Natural killer cell (primary cell): ENCODE data around the gene OTX2. TPM values are rescaled to one million over a fixed set of nuclear protein-coding genes. Genes with fewer than 3 reads are reported as not detected.

Source experiments
- ATAC-seq, 3 donors: fragments of 150-1000 bp in 2 of 3; fragments of 200-7000 bp in 1 of 3; cut with Tn5 transposase; 1 replicate in 1 of 3; 2 replicates in 2 of 3; pipeline ENCODE4 v1.10.0; 2021; ENCODE audit warnings: mild to moderate bottlenecking in 2 of 3, moderate library complexity in 2 of 3
- DNase-seq, 2 donors: peaks; one replicate each; pipeline versions ENCODE4 v3.0.0 to v3.0.0-alpha.2; 2013 to 2021; ENCODE audit warnings: mixed read lengths in 1 of 2
- H3K27ac ChIP-seq: one replicate; pipeline ENCODE4 v1.5.1; 2013; ENCODE audit warnings: mild to moderate bottlenecking, low read length
- H3K27me3 ChIP-seq: one replicate; pipeline ENCODE4 v1.6.1; 2013; ENCODE audit warnings: low read length; ENCODE audit not compliant: control insufficient read depth, insufficient read depth
- H3K36me3 ChIP-seq: one replicate; pipeline ENCODE4 v1.6.1; 2013; ENCODE audit warnings: low read length; ENCODE audit not compliant: control insufficient read depth, insufficient read depth
- H3K4me1 ChIP-seq: one replicate; pipeline ENCODE4 v1.6.1; 2013; ENCODE audit warnings: low read length; ENCODE audit not compliant: control insufficient read depth, insufficient read depth
- H3K4me3 ChIP-seq: one replicate; pipeline ENCODE4 v1.5.1; 2013; ENCODE audit warnings: low read length
- H3K9me3 ChIP-seq: one replicate; pipeline ENCODE4 v1.6.1; 2013; ENCODE audit warnings: low read length; ENCODE audit not compliant: control insufficient read depth, insufficient read depth
- H3K27ac Mint-ChIP-seq, 2 donors: one replicate each; pipeline ENCODE4 v1.8.0; 2022; ENCODE audit warnings: mild to moderate bottlenecking in 2 of 2, mixed read lengths in 2 of 2, moderate library complexity in 1 of 2
- H3K27me3 Mint-ChIP-seq, 2 donors: one replicate each; pipeline ENCODE4 v1.8.0; 2022; ENCODE audit warnings: low read depth in 2 of 2, mixed read lengths in 2 of 2
- H3K36me3 Mint-ChIP-seq: one replicate; pipeline ENCODE4 v1.8.0; 2022; ENCODE audit warnings: mixed read lengths
- H3K4me1 Mint-ChIP-seq, 2 donors: one replicate each; pipeline ENCODE4 v1.8.0; 2022; ENCODE audit warnings: mixed read lengths in 2 of 2
- H3K4me3 Mint-ChIP-seq: one replicate; pipeline ENCODE4 v1.8.0; 2022; ENCODE audit warnings: mild to moderate bottlenecking, moderate library complexity, mixed read lengths
- H3K9me3 Mint-ChIP-seq, 2 donors: one replicate each; pipeline ENCODE4 v1.8.0; 2022; ENCODE audit warnings: mixed read lengths in 2 of 2
- WGBS: methylation state at CpG from one replicate; pipeline ENCODE4 v1.1.7; 2013; ENCODE audit warnings: missing lambda C conversion rate; ENCODE audit not compliant: insufficient coverage; 5-methylcytosine and 5-hydroxymethylcytosine counted together
- intact Hi-C: fragments of 100-400 bp; cut with micrococcal nuclease; formaldehyde crosslinking; loops from one replicate; pipeline ENCODE4 v1.14.2; 2022
- total RNA-seq, 4 donors: library from RNA; stranded (reverse); fragments of 120-200 nt in 1 of 4; gene quantifications; one replicate each; pipeline versions ENCODE4 v1.2.3 to v1.2.4, GENCODE V29; 2013 to 2022
- TF ChIP-seq, protein P1 (sequence below): fragments of 200-600 bp; IDR thresholded peaks from one replicate; pipeline ENCODE4 v1.8.0; 2022; ENCODE audit warnings: antibody characterized with exemption

The OTX2 gene
- total RNA-seq, 3 donors from 2014 or later (not counting 1 experiment from before 2014, with no cell fraction given) = not detected

DNA sequence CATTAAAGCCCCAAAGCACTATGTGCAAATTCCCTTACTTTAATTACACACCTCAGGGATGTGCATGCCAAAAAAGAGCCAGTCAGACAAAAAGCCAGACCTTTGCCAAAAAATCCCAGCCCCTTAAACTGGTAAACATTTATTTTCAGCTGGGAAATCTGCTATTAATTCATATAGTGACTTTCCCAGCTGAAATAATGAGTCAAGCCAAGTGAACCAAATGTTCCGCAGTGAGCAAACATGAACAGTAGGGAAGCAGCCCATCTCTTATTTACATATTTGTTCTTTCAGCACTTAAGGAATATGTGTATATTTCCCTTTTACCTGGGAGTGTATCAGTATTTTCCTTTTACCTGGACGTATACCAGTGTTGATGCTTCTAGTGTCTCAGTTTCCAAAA is 44.0 kb upstream of the OTX2 start:
- peaks cover 22 to 24% of the 10 kb centered on the region in 2 donors for H3K27me3 Mint-ChIP-seq
- no peaks in the 10 kb centered on the region for H3K36me3 Mint-ChIP-seq
- no peaks in the 10 kb centered on the region for H3K36me3 ChIP-seq
- H3K9me3 Mint-ChIP-seq = peaks cover 4 to 15% of the 10 kb centered on the region in 2 donors
- DNase-seq (no peak), ATAC-seq (no peak)
- no peak overlapping the region for H3K27ac ChIP-seq
- H3K4me3 ChIP-seq = no peak overlapping the region
- intact Hi-C loops = no loop called here
- TF ChIP-seq, protein P1, sequence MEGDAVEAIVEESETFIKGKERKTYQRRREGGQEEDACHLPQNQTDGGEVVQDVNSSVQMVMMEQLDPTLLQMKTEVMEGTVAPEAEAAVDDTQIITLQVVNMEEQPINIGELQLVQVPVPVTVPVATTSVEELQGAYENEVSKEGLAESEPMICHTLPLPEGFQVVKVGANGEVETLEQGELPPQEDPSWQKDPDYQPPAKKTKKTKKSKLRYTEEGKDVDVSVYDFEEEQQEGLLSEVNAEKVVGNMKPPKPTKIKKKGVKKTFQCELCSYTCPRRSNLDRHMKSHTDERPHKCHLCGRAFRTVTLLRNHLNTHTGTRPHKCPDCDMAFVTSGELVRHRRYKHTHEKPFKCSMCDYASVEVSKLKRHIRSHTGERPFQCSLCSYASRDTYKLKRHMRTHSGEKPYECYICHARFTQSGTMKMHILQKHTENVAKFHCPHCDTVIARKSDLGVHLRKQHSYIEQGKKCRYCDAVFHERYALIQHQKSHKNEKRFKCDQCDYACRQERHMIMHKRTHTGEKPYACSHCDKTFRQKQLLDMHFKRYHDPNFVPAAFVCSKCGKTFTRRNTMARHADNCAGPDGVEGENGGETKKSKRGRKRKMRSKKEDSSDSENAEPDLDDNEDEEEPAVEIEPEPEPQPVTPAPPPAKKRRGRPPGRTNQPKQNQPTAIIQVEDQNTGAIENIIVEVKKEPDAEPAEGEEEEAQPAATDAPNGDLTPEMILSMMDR = no peak
- no peaks in the 10 kb centered on the region for H3K4me1 Mint-ChIP-seq
- H3K4me3 Mint-ChIP-seq = no peak overlapping the region
- no peaks in the 10 kb centered on the region for H3K9me3 ChIP-seq
- H3K4me1 ChIP-seq = no peaks in the 10 kb centered on the region
- peaks cover 5% of the 10 kb centered on the region for H3K27me3 ChIP-seq
- no CpG with 5 or more reads among the region's 2 CpGs for whole genome bisulfite sequencing
- no peak overlapping the region for H3K27ac Mint-ChIP-seq

DNA sequence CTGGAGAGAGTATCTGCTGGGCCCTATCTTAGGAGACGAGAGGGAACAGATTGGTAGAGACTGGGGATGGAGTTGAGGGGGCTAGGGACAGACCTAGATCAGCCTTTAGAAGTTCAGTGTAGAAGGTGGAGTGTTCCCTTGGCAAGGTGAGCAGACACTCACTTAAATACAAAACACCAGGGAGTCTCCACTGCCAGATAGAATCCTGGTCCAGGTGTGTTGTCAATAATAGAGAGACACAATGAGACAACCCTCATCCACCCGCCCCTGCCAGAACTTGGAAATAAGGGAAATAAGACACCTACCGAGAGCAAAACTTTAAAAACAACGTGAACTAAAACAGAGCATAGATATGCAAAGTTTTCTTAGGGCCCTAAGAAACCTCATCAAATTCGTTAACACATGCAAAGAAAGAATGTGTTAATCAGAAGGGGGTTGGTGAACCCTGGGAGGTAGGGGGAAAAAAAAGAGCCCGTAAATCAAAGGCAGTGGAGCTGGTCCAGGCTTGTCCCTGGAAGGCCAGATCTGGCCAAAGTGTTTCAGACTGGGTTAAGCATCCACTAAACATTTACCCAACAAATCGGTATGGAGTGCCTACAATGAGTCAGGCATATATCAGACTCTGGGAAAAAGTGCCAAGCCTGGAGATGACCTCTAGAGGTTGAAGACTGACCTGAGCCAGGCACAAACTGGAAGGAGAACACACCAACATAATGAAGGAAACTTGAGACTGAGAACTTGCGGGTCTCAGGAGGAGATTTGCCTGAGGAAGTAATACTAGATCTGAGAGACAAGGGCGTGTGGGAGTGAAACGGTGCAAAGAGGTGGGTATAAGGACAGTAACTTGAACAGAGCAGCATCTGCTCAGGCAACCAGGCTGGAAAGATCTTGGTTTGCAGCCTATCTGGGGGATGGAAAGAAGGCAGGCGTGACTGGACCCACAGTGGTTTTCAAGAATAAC is 37.0 kb upstream of the OTX2 start:
- Mint-ChIP-seq H3K27ac (no peak overlapping the region), H3K36me3 (no peaks in the 10 kb centered on the region), H3K4me1 (peaks cover 0 to 4% of the 10 kb centered on the region in 2 donors), H3K27me3 (peaks cover 5 to 29% of the 10 kb centered on the region in 2 donors), H3K9me3 (peaks cover 11 to 14% of the 10 kb centered on the region in 2 donors), H3K4me3 (no peak overlapping the region)
- Histone ChIP-seq H3K4me1 (no peaks in the 10 kb centered on the region), H3K27ac (no peak overlapping the region), H3K4me3 (no peak overlapping the region), H3K9me3 (no peaks in the 10 kb centered on the region), H3K27me3 (no peaks in the 10 kb centered on the region), H3K36me3 (no peaks in the 10 kb centered on the region)
- TF ChIP-seq, protein P1 = no peak
- ATAC-seq = no peak
- DNase-seq = no peak
- 43% methylated on average over 11 of the region's 11 CpGs for WGBS
- intact Hi-C loops = no loop called here

DNA sequence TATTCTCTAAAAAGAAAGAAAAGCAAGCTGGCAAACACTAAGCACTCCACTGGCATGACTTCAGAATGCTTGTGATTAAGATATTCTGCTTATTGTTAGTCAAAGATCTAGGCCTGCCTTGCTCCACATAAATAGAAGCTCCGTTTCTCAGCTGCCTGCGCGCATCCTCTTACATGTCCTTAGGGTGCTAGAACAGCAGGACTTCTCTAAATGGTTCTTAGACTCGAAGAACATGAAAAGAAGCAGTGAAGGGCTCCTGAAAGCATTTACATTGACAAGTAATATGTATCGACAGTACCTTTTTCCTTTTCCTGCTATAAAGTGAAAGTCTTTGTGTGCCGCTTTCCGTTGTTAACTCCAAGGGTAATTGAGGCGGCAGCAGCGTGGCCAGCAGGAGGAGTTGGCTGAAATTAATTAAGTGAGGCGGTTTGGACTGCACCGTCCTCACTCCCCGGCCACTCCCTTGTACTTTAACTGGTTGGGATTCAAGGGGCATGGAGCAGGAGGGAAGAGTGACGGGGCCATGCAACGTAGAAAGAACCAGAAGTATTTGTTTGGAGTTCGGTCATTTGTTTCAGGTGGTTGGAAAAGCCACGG is 34.2 kb upstream of the OTX2 start:
- ATAC-seq (no peak), DNase-seq (no peak)
- no peaks in the 10 kb centered on the region for H3K4me1 ChIP-seq
- H3K27ac Mint-ChIP-seq = no peak overlapping the region
- H3K36me3 Mint-ChIP-seq = no peaks in the 10 kb centered on the region
- H3K4me3 ChIP-seq = no peak overlapping the region
- H3K27me3 ChIP-seq = no peaks in the 10 kb centered on the region
- H3K9me3 ChIP-seq = no peaks in the 10 kb centered on the region
- H3K27me3 Mint-ChIP-seq = peaks cover 5 to 23% of the 10 kb centered on the region in 2 donors
- no peak overlapping the region for H3K27ac ChIP-seq
- peaks cover 0 to 4% of the 10 kb centered on the region in 2 donors for H3K4me1 Mint-ChIP-seq
- H3K9me3 Mint-ChIP-seq = peaks cover 4 to 7% of the 10 kb centered on the region in 2 donors
- H3K4me3 Mint-ChIP-seq = no peak overlapping the region
- WGBS = 31% methylated on average over 16 of the region's 16 CpGs
- intact Hi-C loops = no loop called here
- TF ChIP-seq, protein P1 = no peak
- no peaks in the 10 kb centered on the region for H3K36me3 ChIP-seq
